ENCODE data around the gene FAM181A.

Gene FAM181A

GRCh38 chr14:93970965-93971634 is 44.0 kb downstream of the FAM181A start:
- Mint-ChIP-seq H3K27ac (no peak overlapping the region), H3K4me3 (no peak overlapping the region), H3K9me3 (no peaks in the 10 kb centered on the region), H3K27me3 (ENCODE audit: low read depth, poor library complexity) (peaks cover 29% of the 10 kb centered on the region), H3K36me3 (ENCODE audit: low read depth) (no peaks in the 10 kb centered on the region), H3K4me1 (peaks cover 6% of the 10 kb centered on the region)
- no peak for DNase-seq
- no peak for TF ChIP-seq CTCF (IDR thresholded peaks at IDR 0.05)

GRCh38 chr14:93971635-93972027 is 44.5 kb downstream of the FAM181A start:
- no peak for TF ChIP-seq CTCF (IDR thresholded peaks at IDR 0.05)
- Mint-ChIP-seq H3K27me3 (ENCODE audit: low read depth, poor library complexity) (peaks cover 31% of the 10 kb centered on the region), H3K9me3 (no peaks in the 10 kb centered on the region), H3K4me3 (no peak overlapping the region), H3K36me3 (ENCODE audit: low read depth) (no peaks in the 10 kb centered on the region), H3K27ac (no peak overlapping the region), H3K4me1 (peaks cover 11% of the 10 kb centered on the region)
- DNase-seq, result no peak

- no peak for DNase-seq
- no peaks in the 10 kb centered on the region for H3K9me3 Mint-ChIP-seq
- no peak overlapping the region for H3K27ac Mint-ChIP-seq
- no peak for TF ChIP-seq CTCF (IDR thresholded peaks at IDR 0.05)
- no peak overlapping the region for H3K4me3 Mint-ChIP-seq
- H3K27me3 Mint-ChIP-seq (ENCODE audit: low read depth, poor library complexity), result peaks cover 29% of the 10 kb centered on the region
- H3K4me1 Mint-ChIP-seq, result peaks cover 16% of the 10 kb centered on the region
- H3K36me3 Mint-ChIP-seq (ENCODE audit: low read depth), result no peaks in the 10 kb centered on the region
These were observed 45.6 kb downstream of the FAM181A start for GRCh38 chr14:93972618-93973205.

- Mint-ChIP-seq H3K27ac (no peak overlapping the region), H3K27me3 (ENCODE audit: low read depth, poor library complexity) (peaks cover 24% of the 10 kb centered on the region), H3K36me3 (ENCODE audit: low read depth) (no peaks in the 10 kb centered on the region), H3K4me1 (peaks cover 16% of the 10 kb centered on the region), H3K9me3 (no peaks in the 10 kb centered on the region), H3K4me3 (no peak overlapping the region)
- no peak for TF ChIP-seq CTCF (IDR thresholded peaks at IDR 0.05)
- no peak for DNase-seq
These were observed 46.5 kb downstream of the FAM181A start for GRCh38 chr14:93973607-93974006.

GRCh38 chr14:93974299-93974698 is 47.2 kb downstream of the FAM181A start:
- H3K36me3 Mint-ChIP-seq (ENCODE audit: low read depth), result no peaks in the 10 kb centered on the region
- H3K4me3 Mint-ChIP-seq, result no peak overlapping the region
- H3K27me3 Mint-ChIP-seq (ENCODE audit: low read depth, poor library complexity), result peaks cover 17% of the 10 kb centered on the region
- H3K9me3 Mint-ChIP-seq, result no peaks in the 10 kb centered on the region
- no peak for DNase-seq
- no peak for TF ChIP-seq CTCF (IDR thresholded peaks at IDR 0.05)
- no peak overlapping the region for H3K27ac Mint-ChIP-seq
- peaks cover 16% of the 10 kb centered on the region for H3K4me1 Mint-ChIP-seq

- no peak for DNase-seq
- TF ChIP-seq CTCF (IDR thresholded peaks at IDR 0.05), result no peak
- Mint-ChIP-seq H3K27me3 (ENCODE audit: low read depth, poor library complexity) (peaks cover 16% of the 10 kb centered on the region), H3K4me1 (peaks cover 16% of the 10 kb centered on the region), H3K4me3 (no peak overlapping the region), H3K36me3 (ENCODE audit: low read depth) (no peaks in the 10 kb centered on the region), H3K9me3 (no peaks in the 10 kb centered on the region), H3K27ac (no peak overlapping the region)
These were observed 47.7 kb downstream of the FAM181A start for GRCh38 chr14:93974833-93975232.
